Vagina (tissue), 2 donors: ENCODE measurements around the gene SOHLH2.

Experiments
- POLR2A ChIP-seq, 2 donors: fragments of 450-650 bp; IDR thresholded peaks; one replicate each; pipeline ENCODE4 v1.6.1; 2017; ENCODE audit warnings: antibody characterized with exemption in 2 of 2, mild to moderate bottlenecking in 2 of 2, moderate library complexity in 2 of 2
- TF ChIP-seq, protein P1 (sequence below), 3 experiments: fragments of 450-650 bp in 2 of 3; fragments of 200-600 bp in 1 of 3; sonication (generic) in 1 of 3; IDR thresholded peaks; one replicate each; pipeline ENCODE4 v1.5.1; 2017 to 2019; ENCODE audit warnings: antibody characterized with exemption in 3 of 3, mild to moderate bottlenecking in 2 of 3, moderate library complexity in 2 of 3

DNA sequence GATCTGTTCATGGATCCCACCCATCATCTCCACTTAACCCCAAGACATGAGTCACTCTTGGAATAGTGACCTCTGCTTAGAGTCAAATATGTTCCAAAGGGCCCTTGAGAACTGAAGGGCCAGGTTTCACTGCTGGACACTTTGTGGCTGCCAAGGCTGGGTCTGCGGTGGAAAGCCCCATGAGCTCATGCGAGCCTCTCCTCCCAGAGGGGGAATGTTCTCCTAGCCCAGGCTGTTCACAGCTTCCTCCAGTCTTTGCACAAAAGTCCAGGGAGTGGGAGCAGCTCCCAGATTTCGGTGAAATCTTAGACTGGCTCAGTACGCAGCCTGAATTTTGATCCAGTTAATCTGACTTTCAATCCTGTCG is 82.4 kb downstream of the SOHLH2 start:
- TF ChIP-seq, protein P1, sequence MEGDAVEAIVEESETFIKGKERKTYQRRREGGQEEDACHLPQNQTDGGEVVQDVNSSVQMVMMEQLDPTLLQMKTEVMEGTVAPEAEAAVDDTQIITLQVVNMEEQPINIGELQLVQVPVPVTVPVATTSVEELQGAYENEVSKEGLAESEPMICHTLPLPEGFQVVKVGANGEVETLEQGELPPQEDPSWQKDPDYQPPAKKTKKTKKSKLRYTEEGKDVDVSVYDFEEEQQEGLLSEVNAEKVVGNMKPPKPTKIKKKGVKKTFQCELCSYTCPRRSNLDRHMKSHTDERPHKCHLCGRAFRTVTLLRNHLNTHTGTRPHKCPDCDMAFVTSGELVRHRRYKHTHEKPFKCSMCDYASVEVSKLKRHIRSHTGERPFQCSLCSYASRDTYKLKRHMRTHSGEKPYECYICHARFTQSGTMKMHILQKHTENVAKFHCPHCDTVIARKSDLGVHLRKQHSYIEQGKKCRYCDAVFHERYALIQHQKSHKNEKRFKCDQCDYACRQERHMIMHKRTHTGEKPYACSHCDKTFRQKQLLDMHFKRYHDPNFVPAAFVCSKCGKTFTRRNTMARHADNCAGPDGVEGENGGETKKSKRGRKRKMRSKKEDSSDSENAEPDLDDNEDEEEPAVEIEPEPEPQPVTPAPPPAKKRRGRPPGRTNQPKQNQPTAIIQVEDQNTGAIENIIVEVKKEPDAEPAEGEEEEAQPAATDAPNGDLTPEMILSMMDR (IDR thresholded peaks at IDR 0.05) = no peak
- no peak for TF ChIP-seq POLR2A (IDR thresholded peaks at IDR 0.05)
